AG04449 (cell line): ENCODE data around the gene ONECUT2.

Source experiments
- CTCF ChIA-PET: fragments of 350-600 bp; formaldehyde crosslinking; extraction: SDS; loops from one replicate; lab custom pipeline; 2021; ENCODE audit warnings: antibody characterized with exemption; lab: Yijun Ruan, JAX
- POLR2A ChIA-PET: fragments of 400-600, 350-600 bp; formaldehyde crosslinking; extraction: SDS; loops from one replicate; lab custom pipeline; 2020; ENCODE audit warnings: antibody characterized with exemption, inconsistent platforms; lab: Yijun Ruan, JAX
- DNase-seq: peaks from one replicate; pipeline ENCODE4 v3.0.0-alpha.2; 2010; ENCODE audit warnings: low read depth, low spot score
- H3K4me3 ChIP-seq: 2 replicates; pipeline ENCODE4 v1.5.1; 2011; ENCODE audit warnings: low read depth, mild to moderate bottlenecking, control low read depth, low read length
- CTCF ChIP-seq: IDR thresholded peaks from one replicate; pipeline ENCODE4 v1.5.1; 2011; ENCODE audit warnings: mild to moderate bottlenecking, moderate library complexity, low read length, control low read depth, inconsistent platforms; ENCODE audit not compliant: insufficient read depth; ENCODE audit errors: missing control alignments

Gene ONECUT2

DNA sequence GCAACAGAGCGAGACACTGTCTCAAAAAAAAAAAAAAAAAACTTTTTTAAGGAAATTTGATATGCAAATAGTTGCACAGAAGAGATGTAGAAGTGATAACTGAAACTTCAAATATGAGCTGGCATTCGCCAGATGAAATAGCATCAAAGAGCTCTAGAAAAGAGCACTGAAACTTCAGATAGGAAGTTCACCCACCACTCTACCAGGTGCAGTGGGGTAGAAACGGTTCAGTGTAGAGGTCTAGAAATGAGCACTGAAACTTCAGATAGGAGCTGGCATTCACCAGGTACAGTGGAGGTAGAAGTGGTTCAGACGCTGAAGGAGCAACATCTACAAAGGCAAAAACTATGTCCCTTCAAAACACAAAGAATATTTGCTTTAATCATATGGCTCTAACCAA, 9.0 kb upstream of the ONECUT2 start:
- CTCF ChIA-PET: no interaction called here
- DNase-seq: no peak
- POLR2A ChIA-PET: no interaction called here
- no peak overlapping the region for H3K4me3 ChIP-seq
- no peak for TF ChIP-seq CTCF

DNA sequence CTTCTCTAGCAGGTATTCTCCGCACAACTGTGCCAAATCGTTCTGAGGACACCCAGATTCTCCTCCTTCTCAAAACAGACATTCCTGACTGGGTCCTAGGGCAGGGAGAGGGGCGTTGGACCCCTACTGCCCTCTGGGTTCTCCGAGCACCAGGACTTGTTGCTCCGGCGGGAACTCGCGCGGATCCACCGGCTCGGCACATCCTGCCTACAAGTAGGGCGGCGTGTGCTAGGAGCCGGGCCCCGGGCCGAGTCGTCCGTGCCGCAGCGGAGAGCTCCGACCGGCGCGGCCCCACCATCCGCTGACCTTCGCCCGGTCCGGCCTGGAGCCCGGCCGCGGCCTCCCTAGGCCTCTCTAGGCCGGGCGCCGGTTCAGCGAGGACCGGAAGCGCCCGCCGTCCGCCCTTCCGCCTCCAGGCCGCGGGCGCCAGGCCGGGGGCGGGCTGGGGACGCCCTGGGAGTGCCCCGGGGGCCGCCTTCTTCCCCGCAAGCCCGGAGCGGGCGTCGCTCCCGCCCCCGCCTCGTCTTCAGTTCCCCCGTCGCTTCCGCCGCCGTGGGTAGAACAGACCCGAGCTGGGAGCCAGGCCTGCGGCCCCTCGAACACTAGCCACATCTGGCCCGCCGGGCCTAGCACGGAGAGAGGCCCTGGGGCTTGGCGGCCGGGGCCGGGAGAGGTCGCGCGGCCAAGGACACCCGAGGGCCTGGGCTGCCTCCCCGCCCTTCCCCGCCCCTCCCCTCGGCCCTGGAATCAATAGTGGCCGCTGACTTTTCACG, 7.6 kb upstream of the ONECUT2 start:
- CTCF ChIA-PET: no interaction called here

GRCh38 chr18:57428221-57429150, 6.7 kb upstream of the ONECUT2 start:
- no peak overlapping the region for H3K4me3 ChIP-seq
- ChIA-PET CTCF (interaction anchor here (1.5 kb wide), 1 partner anchor 560 kb away, joined by 3 read pairs; no protein-coding TSS in a partner anchor), POLR2A (no interaction called here)
- no peak for DNase-seq
- no peak for TF ChIP-seq CTCF

More for the DNA sequence above, 7.6 kb upstream of the ONECUT2 start:
- POLR2A ChIA-PET: no interaction called here
- no peak for TF ChIP-seq CTCF
- no peak overlapping the region for H3K4me3 ChIP-seq
- DNase-seq: no peak

DNA sequence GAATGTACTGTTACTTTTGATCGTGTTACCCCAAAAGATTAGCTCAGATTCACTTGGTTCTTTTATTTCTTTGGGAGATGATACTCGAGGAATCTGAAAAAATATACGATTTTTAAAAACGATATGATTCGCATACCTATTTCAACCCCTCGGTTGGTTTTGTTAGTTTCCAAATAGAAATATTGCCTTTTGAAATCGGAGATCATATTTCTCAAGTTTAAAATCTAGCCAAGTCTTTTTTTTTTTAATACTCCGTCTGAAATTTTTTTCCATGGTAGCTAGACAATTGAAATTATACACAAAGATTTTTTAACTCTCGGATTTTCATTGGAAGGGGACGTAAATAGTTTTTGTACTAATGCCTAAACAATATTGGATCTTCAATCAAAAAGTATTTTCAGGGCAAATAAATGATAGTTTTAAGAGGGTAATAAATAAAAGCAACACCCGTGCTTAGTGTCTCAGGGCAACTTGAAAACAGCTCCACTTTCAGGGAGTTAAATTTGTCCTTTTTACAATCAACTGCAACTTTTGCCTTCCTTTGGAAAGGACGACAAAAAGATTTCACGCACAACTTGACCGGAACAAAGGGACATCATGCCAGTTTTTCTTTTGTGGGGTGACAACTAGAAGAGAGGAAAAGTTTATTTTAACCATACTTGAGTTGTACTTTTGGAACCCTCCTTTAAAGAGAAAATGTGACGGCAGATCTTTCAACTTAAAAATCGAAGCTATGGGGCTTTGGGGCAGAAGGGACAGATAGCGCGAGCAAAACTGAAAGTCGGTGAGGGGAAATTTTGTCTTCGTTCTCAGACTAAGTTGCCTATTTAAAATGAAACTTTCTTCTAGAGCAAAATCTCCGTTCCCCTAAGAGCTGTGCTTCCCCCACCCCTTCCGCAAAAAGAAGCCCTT, 5.8 kb upstream of the ONECUT2 start:
- no peak overlapping the region for H3K4me3 ChIP-seq
- no peak for TF ChIP-seq CTCF
- ChIA-PET CTCF (interaction anchor here (1.5 kb wide), 1 partner anchor 561 kb away, joined by 3 read pairs; no protein-coding TSS in a partner anchor), POLR2A (no interaction called here)
- no peak for DNase-seq

DNA sequence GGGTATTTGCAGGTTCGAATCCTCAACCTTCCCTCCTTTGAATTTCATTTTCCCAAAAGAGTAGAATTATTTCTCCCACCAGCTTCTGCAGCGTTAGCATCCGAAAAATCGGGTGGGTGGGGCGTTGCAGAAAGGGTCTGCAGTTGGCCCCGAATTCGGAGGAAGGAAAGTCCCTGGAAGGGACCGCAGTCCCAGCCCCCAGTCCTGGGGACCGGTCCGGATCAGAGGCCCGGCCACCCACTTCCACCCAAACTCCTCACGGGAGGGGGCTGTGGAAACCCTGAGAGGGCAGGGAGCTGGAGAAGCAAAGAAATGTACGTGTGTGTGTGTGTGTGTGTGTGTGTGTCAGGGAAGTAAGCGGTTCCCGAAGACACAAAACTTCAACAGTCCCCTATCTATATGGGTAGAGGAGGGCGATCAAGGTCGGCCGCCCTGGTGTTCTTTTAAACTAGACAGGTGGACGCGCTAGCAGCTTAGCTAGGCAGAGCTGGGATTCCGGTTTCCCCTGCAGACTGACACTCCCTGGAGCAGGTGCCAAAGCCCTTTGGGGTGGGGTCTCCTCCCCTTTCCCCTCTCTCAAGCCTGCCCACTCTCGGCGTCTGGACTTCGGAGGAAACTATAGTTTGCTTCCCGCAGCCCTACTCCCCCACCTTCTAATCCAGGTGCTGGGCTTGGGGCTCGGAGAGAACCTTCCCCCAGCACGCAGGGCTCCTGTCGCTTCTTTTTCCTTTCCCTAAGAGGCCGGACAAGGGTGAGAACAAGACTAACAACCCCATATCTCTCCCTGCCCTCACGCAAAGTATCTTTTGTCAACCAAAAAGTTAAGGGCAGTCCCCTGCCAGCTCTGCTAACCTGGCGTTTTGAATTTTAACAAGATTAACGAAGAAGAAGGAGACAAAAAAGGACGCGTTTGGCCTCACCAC, 4.8 kb upstream of the ONECUT2 start:
- H3K4me3 ChIP-seq: no peak overlapping the region
- POLR2A ChIA-PET: no interaction called here
- no peak for DNase-seq
- CTCF ChIA-PET: interaction anchor here (1.5 kb wide), 1 partner anchor 562 kb away, joined by 3 read pairs; no protein-coding TSS in a partner anchor
- TF ChIP-seq CTCF: no peak
